ACC112 (cell line): ENCODE data around the gene RTL10.

Experiments
- H2AFZ ChIP-seq: fragments of 200-600 bp; sonication (generic); one replicate; pipeline ENCODE4 v1.6.0; 2017; ENCODE audit warnings: antibody characterized with exemption, low read length; ENCODE audit not compliant: unreplicated experiment
- H3K27ac ChIP-seq: fragments of 200-600 bp; sonication (generic); 2 replicates; pipeline ENCODE4 v1.5.1; 2014; ENCODE audit warnings: low read depth, mild to moderate bottlenecking, antibody characterized with exemption, low read length, moderate library complexity
- H3K27me3 ChIP-seq: fragments of 200-600 bp; sonication (generic); 2 replicates; pipeline ENCODE4 v1.6.1; 2014; ENCODE audit warnings: mild to moderate bottlenecking, antibody characterized with exemption, low read length, moderate library complexity, mixed read lengths; ENCODE audit not compliant: insufficient read depth
- H3K36me3 ChIP-seq: fragments of 200-600 bp; sonication (generic); 2 replicates; pipeline ENCODE4 v1.6.1; 2016; ENCODE audit warnings: mild to moderate bottlenecking, antibody characterized with exemption, low read length, moderate library complexity, mixed read lengths; ENCODE audit not compliant: insufficient read depth
- H3K4me1 ChIP-seq: fragments of 200-600 bp; sonication (generic); one replicate; pipeline ENCODE4 v1.6.1; 2016; ENCODE audit warnings: low read length, mixed read lengths; ENCODE audit not compliant: insufficient read depth, unreplicated experiment, control insufficient read depth
- H3K4me3 ChIP-seq: fragments of 200-600 bp; sonication (generic); 2 replicates; pipeline ENCODE4 v1.5.1; 2014; ENCODE audit warnings: mild to moderate bottlenecking, low read depth, low read length
- H3K79me2 ChIP-seq: fragments of 200-600 bp; sonication (generic); one replicate; pipeline ENCODE4 v1.6.0; 2016; ENCODE audit warnings: low read length; ENCODE audit not compliant: control insufficient read depth, unreplicated experiment, insufficient read depth

The RTL10 gene

DNA sequence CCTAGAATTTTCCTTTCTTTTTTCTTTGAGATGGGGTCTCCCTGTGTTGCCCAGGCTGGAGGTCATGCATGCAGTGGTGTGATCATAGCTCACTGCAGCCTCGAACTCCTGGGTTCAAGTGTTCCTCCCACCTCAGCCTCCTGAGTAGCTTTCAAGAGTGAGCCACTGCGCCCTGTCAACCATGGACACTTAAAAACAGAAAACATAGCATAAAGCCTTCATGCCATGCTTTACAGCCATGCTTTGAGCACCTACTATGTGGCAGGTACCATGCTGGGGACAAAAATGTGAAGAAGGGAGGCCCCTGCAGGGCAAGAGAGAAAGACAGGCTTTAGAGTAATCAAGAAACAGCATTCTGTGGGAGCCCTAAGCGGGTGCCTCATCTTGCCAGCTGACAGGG, 13.7 kb upstream of the RTL10 start:
- Histone ChIP-seq H3K27ac (no peak overlapping the region), H3K79me2 (no peaks in the 10 kb centered on the region), H3K4me3 (no peak overlapping the region), H3K4me1 (no peaks in the 10 kb centered on the region), H2AFZ (no peak overlapping the region), H3K27me3 (no peaks in the 10 kb centered on the region), H3K36me3 (no peaks in the 10 kb centered on the region)

DNA sequence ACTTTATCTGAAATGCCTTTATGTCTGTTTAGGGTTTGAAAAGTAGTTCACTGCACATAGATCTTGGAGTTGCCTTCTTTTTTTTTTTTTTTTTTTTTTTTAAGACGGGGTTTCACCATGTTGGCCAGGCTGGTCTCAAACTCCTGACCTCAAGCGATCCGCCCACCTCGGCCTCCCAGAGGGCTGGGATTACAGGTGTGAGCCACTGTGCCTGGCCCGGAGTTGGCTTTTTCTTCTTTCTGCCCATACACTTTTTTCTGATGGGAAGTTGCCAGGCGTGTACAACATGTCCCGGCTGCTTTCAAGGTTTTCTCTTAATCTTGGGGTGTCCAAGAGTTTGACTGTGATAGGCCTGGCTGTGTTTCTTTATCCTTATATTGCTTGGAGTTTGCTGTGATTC, 12.9 kb upstream of the RTL10 start:
- H2AFZ ChIP-seq, result no peak overlapping the region
- no peaks in the 10 kb centered on the region for H3K4me1 ChIP-seq
- H3K4me3 ChIP-seq, result no peak overlapping the region
- H3K27me3 ChIP-seq, result no peaks in the 10 kb centered on the region
- no peaks in the 10 kb centered on the region for H3K36me3 ChIP-seq
- H3K27ac ChIP-seq, result no peak overlapping the region
- H3K79me2 ChIP-seq, result no peaks in the 10 kb centered on the region

DNA sequence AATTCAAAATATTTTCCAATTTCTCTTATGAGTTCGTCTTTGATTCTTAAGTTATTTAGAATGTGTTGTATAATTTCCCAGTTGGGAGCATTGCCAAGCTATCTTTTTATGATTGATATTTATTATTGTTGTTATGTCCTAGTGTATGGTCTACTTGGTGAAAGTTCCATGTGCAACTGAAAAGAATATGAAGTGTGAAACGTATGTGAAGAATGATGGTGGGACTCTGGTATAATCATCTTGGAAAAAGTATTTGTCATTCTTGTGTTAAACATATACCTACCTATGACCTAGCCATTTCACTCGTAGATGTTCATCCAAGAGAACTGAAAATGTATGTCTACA, 12.0 kb upstream of the RTL10 start:
- H3K4me1 ChIP-seq, result no peaks in the 10 kb centered on the region
- no peak overlapping the region for H2AFZ ChIP-seq
- no peaks in the 10 kb centered on the region for H3K79me2 ChIP-seq
- H3K27ac ChIP-seq, result no peak overlapping the region
- H3K27me3 ChIP-seq, result no peaks in the 10 kb centered on the region
- no peak overlapping the region for H3K4me3 ChIP-seq
- H3K36me3 ChIP-seq, result no peaks in the 10 kb centered on the region

DNA sequence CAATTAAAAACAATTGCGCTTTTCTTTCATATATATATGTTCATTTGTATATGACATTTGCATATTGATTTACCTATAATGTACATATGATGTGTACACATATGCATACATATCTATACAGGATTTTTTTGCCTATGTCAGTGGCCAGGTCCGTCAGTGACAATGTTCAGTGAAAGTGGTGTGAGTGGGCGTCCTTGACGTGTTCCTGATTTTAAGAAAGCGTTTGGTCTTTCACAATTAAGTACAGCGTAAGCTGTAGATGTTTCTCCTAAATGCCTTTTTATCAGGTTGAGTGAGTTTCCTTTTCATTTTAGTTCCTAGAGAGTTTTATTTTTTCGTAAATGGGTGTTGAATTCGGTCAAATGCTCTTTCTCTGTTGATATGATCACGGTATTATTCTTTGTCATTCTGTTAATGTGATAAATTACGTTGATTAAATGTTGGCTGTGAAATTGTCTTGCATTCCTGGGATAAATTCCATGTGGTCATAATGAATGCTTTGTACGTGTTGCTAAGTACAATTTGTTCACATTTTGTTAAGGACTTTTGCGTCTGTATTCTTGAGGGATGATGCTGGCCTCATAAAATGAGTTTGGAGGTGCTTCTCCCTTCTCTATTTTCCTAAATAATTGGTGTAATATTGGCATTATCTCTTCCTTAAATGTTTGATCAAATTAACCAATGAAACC, 10.6 kb upstream of the RTL10 start:
- Histone ChIP-seq H3K36me3 (no peaks in the 10 kb centered on the region), H3K79me2 (no peaks in the 10 kb centered on the region), H3K4me1 (no peaks in the 10 kb centered on the region), H3K27ac (no peak overlapping the region), H2AFZ (no peak overlapping the region), H3K27me3 (no peaks in the 10 kb centered on the region), H3K4me3 (no peak overlapping the region)

DNA sequence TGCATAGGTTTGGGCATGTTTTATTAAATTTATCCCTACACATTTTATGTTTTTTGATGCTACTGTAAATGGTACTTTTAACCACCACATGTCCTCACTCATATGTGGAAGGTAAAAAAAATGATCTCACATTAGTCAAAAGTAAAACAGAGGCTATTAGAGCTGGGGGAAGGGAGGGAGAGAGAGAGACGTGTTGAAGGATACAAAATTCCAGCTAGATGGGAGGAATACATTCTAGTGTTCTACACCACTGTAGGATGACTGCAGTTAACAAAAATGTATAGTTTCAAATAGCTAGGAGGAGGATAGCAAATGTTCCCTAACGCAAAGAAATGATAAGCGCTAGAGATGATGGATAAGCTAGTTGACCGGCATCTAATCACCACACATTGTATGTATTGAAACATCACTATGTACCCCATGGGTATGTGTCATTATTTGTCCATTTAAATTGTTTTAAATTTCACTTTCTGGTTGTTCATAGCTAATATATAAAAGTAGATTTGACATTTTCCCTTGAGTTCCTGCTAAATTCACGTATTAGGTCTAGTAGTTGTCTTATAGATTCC, 9.9 kb upstream of the RTL10 start:
- H3K36me3 ChIP-seq, result no peaks in the 10 kb centered on the region
- no peak overlapping the region for H3K4me3 ChIP-seq
- H3K4me1 ChIP-seq, result no peaks in the 10 kb centered on the region
- no peaks in the 10 kb centered on the region for H3K79me2 ChIP-seq
- H3K27me3 ChIP-seq, result no peaks in the 10 kb centered on the region
- no peak overlapping the region for H3K27ac ChIP-seq
- no peak overlapping the region for H2AFZ ChIP-seq

DNA sequence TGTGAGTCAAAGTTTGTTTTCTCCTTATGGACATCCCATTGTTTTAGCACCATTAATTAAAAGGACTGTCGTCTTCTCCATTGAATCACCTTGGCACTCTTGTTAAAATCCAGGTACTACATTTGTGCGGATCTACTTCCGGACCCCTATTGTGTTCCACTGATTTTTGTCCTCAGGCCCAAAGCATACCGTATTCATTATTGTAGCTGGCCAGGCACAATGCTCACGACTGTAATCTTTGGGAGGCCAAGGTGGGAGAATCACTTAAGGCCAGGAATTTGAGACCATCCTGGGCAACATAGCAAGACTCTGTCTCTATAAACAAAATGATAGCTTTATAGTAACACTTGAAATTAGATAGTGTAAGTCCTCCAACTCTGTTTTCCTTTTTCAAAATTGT, 8.9 kb upstream of the RTL10 start:
- Histone ChIP-seq H3K79me2 (no peaks in the 10 kb centered on the region), H3K27me3 (no peaks in the 10 kb centered on the region), H3K36me3 (no peaks in the 10 kb centered on the region), H3K27ac (no peak overlapping the region), H2AFZ (no peak overlapping the region), H3K4me1 (no peaks in the 10 kb centered on the region), H3K4me3 (no peak overlapping the region)

DNA sequence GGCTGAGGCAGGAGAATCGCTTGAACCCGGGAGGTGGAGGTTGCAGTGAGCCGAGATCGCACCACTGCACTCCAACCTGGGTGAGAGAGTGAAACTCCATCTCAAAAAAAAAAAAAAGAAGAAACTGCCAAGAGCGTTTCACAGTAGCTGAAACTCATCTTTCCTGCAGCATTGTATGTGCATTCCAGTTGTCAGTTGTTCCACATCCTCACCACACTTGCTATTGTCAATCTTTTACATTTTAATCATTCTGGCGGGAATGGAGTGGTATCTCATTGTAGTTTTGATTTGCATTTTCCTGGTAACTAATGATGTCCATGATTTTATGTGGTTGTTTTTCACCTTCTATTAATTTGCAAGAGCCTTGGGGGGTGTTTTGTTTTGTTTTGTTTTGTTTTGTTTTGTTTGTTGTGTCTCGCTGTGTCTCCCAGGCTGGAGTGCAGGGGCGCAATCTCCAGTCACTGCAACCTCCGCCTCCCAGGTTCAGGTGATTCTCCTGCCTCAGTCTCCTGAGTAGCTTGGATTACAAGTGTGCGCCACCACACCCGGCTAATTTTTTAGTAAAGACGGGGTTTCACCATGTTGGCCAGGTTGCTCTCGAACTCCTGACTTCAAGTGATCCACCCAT, 8.1 kb upstream of the RTL10 start:
- H3K4me1 ChIP-seq, result no peaks in the 10 kb centered on the region
- H3K79me2 ChIP-seq, result no peaks in the 10 kb centered on the region
- H3K27ac ChIP-seq, result no peak overlapping the region
- H3K36me3 ChIP-seq, result no peaks in the 10 kb centered on the region
- no peak overlapping the region for H2AFZ ChIP-seq
- H3K27me3 ChIP-seq, result no peaks in the 10 kb centered on the region
- H3K4me3 ChIP-seq, result no peak overlapping the region

DNA sequence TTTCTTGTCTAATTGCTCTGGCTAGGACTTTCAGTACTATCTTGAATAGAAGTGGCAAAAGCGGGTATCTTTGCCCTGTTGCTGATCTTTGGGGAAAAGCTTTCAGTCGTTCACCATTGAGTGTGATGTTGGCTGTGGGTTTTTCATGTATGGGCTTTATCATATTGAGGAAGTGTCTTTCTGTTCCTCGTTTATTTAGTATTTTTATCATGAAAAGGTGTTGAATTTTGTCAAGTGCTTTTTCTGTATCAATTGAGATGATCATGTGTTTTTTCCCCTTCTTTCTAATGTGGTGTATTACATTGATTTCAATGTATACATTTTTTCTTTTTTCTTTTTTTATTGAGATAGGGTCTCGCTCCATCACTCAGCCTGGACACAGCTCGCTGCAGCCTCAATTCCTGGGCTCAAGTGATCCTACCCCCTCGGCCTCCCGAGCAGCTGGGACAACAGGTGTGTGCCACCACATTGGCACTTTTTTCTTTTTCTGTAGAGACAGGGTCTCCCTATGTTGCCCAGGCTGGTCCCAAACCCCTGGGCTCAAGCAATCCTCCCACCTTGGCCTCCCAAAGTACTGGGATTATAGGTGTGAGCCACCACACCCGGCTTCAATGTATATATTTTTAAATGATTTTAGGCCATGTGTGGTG, 5.3 kb upstream of the RTL10 start:
- Histone ChIP-seq H3K4me1 (peaks cover 6% of the 10 kb centered on the region), H3K79me2 (peaks cover 11% of the 10 kb centered on the region), H3K4me3 (no peak overlapping the region)

DNA sequence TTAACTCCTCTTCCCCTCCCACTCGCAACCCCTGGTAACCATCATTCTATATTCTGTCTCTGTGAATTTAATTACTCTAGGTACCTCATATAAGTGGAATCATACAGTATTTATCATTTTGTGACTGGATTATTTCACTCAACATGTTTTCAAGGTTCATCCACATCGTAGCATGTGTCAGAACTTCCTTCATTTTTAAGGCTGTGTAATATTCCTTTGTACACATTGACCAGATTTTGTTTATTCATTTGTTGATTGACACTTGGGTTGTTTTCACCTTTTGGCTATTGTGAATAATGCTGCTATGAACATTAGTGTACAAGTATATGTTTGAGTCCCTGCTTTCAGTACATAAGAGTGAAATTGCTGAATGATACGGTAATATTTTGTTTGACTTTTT, 2.7 kb upstream of the RTL10 start:
- Histone ChIP-seq H3K36me3 (no peaks in the 10 kb centered on the region), H2AFZ (no peak overlapping the region), H3K79me2 (peaks cover 33% of the 10 kb centered on the region), H3K4me1 (peaks cover 6% of the 10 kb centered on the region), H3K27me3 (no peaks in the 10 kb centered on the region), H3K27ac (no peak overlapping the region), H3K4me3 (no peak overlapping the region)

More for the DNA sequence above, 5.3 kb upstream of the RTL10 start:
- Histone ChIP-seq H3K27me3 (no peaks in the 10 kb centered on the region), H2AFZ (no peak overlapping the region), H3K27ac (no peak overlapping the region), H3K36me3 (no peaks in the 10 kb centered on the region)

DNA sequence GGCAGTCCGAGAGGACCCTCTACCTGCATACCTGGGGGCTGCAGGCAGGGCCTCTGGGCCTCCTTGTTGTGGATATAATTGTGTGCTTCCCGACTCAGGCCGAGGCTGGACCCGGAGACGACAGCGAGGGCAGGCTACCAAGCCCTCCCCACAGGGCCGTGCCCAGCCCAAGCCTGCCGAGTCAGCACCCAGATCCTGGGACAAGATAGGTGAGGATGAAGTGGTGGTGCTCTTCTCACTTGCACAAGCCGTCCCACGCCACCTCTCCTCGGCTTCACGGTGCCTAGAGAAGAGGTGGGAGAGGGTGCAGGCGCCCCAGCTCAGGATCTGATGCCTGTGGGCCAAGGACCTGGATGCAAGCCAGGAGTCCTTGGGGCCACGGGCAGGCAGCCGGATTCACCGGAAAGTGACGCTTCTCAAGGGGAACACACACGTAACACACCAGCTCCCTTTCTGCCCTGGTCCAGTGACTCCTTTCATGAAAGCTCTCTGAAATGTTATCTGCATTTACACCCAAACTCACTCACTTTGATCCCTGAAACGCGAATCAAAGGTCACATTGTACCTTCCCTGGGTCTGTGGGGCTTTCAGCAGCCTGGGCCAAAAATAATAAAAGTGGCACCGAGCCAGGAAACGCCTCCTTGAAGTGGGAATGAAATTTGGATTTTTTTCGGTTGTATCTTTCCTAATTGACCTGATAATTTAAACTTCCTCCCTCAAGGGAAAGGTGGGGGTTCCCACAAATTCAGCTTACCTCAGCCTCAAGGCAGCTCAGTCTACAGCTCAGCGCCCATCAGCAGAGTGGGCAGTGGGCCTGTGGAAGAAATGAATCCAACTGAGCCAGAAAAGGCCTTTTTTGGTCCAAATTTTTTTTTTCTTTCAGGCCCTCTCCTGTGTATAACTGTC, 1.1 kb upstream of the RTL10 start:
- Histone ChIP-seq H3K27ac (peak overlapping the region; percentile 87), H3K36me3 (no peaks in the 10 kb centered on the region), H3K79me2 (peaks cover 47% of the 10 kb centered on the region), H3K4me3 (peak overlapping the region; percentile 94), H3K4me1 (peaks cover 6% of the 10 kb centered on the region), H3K27me3 (no peaks in the 10 kb centered on the region), H2AFZ (peak overlapping the region; percentile 31)
